NCI-H2107 (cell line): Measurements from ENCODE around the gene ZIC5.
"Not testable (repeated sequence)": the region's sequence is repeated elsewhere in the genome, so short reads cannot be mapped to it uniquely, and the experiment has no call there.

Source experiments
- DNase-seq: peaks from one replicate; lab custom pipeline; 2025; lab: John Stamatoyannopoulos, UW

The ZIC5 gene

DNA sequence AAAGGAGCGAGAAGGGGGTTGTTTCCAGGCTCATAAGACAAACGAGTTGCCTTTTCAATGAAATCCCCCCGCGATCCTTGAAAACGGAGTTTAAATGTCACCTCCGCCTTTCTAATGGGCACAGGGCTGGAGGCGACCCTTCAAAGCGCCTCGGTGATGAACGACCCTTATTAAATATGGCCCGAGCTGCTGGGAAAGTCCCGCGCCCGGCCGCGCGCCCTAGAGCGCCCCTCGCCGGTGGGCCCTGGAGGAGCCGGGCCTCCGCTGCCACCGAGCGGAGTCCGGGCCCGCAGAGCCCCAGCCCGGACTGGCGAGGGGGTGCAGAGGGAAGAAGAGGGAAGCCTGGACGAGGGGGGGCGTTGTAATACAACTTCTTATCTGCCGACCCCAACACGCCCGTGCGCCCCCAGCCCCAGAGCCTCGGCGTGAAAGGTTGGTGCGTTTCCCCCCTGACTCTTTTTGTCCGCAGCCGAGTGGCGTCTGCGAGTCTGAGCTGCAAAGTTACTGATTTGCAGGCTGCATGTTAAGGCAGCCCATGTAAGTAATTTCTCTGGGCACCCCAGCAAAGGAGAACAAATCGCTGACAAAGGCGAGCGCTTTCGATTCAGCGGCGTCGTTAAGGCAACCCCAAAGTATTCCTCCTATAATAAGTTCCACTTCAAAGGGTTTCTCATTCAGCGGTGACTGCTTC lies 11.9 kb downstream of the ZIC5 start:
- no peak for DNase-seq

DNA sequence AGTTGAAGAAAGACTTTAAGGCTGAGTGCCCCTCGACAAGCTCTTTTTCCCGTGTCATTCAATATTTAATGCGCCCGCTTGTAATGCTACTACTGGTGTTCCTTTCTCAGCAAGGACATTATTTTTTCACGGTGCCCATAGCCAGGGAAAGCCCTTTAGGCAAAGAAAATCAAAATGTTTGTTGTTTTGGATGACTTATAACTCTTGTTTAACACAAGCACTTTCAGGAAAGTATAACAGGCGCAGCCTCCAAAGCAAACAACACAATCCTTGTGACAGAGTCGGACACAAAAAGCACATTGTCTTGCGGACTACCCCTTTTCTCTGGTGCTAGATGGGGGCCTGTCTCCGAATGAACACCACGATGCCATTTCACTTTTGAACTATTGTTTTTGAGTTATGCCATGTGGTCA lies 12.4 kb downstream of the ZIC5 start:
- DNase-seq, result no peak

DNA sequence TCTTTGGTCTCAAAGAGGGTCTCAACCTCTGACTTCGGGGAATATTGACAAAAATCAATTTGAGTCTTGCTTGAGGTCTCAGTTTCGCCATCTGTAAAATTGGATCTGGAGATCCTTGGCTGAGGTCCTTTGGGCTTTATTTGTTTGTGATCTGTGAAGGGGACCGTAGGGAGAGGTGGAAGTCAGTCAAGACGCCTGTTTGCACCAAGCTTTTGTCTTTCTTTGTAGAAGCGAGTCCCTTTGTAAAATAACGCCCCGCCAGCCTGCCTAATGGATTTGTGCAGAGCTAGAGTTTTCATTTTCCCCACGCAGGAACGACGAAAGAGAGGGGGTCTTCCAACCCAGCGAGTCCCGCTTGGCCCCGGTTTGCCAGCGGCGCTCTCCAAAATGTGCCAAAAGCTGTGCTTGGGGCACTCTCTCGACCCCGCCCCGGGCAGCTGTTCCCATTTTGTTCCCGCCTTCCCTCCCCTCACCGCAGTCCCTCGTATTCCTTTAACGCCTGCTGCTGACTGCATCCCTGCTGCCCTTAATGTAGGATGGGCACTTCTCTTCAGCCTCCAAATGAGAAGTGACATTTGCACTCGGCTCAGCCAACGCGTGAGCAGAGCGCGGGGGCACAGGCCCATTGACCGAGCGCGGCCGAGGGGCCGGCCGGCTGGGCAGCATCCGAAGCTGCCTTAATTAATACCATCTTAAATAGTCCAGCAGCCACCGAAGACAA lies 13.0 kb downstream of the ZIC5 start:
- no peak for DNase-seq

DNA sequence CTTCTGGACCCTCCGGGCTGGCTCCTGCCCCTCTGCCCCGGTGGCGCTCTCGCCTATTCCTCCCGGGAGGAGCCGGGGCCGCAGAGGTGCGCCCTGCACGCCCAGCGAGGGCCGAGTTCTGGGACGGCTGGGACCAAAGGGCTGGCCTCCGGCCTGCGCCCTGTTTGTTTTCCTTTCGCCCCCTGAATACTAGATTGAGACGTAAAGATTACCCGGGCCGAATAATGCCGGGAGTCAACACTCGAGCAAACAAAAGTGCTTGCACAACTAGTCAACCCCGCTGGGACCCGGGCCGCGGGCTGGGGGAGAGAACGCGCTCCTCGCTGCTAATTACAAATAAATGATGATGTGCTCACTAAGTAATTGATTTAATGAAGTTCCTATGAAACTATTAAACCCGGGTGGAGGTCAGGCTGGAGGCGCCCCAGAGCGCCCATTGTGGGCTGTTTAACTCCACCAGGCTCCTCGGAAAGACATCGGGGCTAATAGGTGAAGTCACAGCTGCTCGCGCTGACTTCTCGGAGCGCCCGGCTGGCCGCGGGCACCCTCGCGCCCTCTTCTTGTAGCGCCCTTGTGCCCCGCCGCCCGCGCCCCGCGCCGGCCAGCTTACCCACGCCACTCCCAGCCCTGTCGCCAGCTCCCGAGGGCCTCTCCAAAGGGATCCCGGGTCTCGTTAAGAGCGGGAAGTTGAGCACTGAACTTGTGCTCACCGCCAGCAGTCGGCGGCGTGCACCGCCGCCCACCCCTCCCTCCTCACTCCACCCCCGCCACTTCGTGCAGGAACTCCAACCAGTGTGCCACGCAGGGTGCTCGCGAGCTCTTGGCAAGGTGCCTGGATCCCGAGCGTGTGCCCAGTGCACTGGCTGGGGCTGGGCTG lies 14.9 kb downstream of the ZIC5 start:
- DNase-seq, result no peak

DNA sequence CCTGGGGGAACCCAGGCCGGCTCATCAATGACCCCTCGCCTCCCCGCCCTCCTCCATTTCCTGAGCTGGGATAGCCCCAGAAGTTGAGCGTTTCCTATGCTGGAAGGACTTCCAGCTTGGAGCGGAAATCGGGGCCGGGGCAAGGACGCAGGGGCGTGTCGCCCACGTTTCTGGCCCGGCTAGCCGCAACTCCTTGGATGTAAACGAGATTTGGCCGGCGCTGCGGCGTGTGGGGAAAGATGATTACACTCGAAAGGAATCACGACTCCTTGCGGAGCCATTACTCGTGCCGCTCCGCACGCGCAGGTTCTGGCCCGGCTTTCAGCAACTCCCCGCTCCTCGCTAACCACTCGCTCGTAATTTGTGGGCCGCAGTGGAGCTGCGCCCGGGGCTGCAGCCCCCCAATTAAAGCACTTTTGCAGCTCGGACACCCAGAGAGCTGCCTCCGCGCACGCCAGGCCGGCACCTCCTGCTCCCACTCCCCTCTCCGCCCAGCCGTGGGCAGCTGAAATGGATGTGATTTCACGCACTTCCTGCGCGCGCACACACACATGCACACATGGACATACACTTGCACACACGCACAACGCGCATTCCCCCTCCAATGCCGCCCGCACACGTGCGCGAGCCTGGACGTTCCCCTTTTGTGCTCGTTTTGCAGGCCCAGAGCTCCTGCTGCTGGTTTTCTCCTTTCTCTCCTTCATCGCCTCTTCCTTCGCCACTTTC lies 15.7 kb downstream of the ZIC5 start:
- no peak for DNase-seq

DNA sequence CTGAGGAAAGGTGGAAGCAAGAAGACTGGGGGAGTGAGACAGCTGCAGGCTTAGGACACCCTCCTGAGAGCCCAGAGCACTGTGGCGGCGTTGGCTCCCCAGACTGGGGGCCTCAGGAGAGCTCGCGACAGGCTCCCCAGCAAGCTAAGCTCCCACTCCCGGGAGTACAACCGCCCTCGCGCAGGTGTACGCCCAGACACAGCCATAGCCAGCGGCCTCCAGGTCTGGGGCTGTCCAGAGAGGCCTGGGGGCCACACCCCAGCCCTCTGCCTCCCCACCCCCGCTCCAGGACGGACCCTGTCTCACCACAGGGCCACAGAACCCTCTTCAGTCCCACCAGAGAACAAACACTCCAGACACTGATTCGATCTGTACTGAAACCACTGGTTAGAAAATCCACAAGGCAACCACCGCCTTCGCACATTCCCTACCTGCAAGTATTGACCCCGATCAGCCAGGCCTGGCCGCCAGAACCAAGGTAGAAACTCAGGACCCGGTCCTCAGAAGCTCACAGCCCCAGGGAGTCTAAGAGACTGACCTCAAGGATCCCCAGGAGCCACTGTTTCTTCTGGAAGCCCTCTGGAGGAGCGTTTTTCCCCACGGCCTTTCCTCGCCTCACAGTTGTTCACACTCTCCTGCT lies 16.3 kb downstream of the ZIC5 start:
- DNase-seq, result no peak

DNA sequence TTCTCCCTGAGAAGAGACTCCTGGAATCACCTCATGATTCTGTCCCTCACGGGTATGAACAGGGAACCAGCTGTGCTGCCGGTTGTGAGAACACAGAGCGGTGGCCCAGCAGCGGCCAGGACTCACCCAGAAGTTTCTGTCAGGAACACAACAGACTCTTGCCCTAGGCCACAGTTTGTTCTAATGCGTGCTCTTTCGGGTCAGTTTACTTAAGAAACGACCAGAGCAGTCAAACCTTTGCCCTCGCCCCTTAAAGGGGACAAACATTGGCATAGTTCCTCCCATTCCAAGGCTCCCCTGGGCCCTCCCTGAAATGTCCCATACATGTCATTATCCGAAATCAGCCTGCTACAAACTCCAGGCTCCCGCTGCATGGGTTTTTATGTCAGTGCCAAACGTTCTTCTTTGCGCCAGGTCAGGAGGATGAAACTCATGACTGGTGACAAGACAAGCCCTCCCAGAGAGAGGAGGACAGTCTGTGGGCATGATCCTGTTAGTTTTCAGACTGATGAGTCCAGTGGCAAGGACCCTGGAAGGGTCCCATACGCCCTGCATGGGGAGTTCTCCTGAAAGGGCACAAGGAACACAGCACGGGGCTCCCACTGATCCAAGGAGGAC lies 18.3 kb downstream of the ZIC5 start:
- no peak for DNase-seq

DNA sequence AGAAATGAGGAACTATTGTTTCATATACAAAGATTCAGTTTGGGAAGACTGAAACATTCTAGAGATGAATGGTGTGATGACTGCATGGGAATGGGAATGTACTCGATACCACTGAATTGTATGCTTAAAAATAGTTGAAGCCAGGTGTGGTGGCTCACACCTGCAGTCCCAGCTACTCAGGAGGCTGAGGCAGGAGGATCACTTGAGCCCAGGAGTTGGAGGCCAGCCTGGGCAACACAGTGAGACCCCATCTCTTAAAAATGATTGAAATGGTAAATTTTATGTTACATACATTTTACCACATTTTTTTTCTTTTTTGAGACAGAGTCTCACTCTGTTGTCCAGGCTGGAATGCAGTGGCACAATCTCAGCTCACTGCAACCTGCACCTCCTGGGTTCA lies 19.9 kb downstream of the ZIC5 start:
- DNase-seq, result not testable (repeated sequence)

DNA sequence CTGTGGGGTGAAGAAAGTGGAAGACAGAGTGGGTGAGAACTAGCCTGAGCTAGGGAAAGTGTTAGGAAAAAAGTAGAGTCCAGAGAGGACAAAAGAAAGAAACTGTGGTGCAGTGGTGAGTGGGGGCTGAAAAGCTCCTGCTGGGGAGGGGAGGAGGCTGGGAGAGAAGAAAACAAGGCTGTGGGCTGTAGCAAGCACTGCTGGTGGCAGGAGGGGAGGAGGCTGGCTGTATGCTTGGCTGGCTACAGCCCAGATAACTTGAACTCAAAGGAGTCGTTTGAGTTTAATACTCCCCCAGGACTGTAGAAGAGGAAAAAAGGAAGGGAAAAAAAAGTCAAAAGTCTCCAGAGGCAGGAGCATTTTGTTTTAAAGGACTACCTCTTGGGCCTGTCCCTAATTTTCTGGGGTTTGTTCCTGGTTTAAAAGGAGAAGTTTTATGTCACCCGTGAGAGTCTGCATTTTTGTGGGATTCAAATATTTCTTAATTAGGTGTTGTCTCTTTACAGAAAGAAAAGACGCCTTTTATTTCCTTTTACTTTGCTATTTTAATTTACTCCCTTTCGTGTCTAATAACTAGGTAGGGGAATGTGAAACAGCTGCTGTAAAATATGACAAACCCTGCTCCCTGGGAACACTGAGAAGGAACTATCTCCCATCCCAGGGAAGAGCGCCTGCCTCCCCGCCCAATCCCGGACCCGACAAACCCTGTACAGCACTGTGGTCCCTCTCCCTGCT lies 21.7 kb downstream of the ZIC5 start:
- DNase-seq, result no peak

DNA sequence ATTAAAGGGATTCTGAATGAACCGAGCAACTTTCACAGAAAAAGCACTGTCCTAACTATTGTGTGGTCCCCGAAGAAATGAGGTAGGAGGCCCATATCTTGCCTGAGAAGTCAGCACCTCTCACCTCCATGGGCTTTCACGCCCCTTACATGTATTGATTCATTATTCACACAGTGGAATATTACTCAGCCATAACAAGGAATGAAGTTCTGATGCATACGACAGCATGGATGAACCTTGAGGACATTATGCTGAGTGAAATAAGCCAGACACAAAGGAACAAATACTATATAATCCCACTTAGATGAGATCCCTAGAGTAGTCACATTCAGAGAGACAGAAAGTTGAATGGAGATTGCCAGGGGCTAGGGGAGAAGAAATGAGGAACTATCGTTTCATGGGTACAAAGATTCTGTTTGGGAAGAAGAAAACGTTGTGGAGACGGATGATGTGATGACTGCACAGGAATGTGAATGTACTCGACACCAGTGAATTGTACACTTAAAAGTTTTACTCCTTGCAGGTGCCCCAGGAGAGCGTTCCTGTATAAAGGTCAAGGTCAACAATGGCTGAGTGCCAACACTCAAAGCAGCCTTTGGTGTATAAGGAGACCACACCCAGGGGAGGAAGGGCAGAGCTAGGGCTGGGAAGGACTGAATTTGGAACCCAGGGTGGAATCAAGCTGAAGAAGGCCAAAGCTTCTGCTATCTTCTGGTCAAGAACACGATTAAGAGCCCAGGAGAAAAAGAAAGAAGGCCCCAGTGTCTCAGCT lies 22.5 kb downstream of the ZIC5 start:
- DNase-seq, result no peak

DNA sequence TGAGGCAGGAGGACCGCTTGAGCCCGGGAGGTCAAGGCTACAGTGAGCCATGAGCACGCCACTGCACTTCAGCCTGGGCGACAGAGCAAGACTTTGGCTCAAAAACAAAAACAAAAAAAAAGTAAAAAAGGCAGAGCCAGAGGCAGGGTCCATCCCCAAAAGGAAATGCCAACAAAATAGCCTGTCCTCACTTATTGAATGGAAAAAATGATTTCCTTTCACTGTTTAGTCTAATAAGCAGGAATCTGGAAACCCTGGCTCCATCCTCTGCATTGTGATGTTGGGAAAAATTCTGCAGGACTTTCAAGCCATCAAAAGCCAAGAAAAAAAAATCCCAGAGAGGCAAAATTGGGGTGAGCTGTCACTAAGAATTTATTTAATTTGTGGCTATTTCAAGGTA lies 23.2 kb downstream of the ZIC5 start:
- no peak for DNase-seq

DNA sequence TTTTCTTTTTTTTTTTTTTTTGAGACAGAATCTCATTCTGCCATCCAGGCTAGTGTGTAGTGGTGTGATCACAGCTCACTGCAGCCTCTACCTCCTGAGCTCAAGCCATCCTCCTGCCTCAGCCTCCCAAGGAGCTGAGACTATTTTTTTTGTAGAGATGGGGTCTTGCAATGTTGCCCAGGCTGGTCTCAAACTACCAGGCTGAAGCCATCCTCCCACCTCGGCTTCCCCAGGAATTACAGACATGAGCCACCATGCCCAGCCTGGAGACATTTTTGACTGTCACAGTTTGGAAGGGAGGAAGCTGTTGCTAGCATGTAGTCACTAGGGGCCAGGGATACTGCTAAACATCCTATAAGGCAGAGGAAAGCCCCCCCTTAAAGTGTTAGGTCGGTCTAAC lies 23.9 kb downstream of the ZIC5 start:
- no peak for DNase-seq

DNA sequence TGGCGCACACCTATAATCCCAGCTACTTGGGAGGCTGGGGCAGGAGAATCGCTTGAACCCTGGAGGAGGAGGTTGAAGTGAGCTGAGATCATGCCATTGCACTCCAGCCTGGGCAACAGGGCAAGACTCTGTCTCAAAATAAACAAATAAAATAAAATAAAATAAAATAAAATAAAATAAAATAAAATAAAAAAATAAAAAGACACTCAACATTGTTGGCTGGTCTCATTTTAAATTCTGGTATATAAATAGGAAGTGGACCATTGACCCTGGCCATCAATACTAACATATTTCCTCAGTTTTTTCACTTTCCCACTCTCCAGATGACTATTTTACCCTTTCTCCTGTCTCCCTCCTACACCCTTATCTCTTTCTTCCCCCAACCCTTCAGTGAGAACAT lies 26.1 kb downstream of the ZIC5 start:
- DNase-seq, result not testable (repeated sequence)

DNA sequence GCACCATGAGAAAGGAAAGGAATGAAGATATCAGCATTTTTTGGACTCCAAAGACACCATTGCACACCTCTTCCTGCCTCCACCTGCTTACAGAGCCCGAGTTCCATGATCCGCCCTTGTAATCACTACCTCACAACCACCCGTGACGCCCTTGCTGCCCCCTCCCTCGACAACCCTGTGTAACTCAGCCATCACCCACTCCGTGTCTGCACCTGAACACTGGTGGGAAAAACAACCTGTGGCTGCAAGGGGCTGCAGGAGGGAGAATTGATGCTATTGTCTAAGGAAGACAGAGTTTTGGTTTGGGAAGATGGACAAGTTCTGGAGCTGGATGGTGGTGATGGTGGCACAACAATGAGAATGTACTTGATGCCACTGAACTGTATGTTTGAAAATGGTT lies 27.0 kb downstream of the ZIC5 start:
- no peak for DNase-seq

DNA sequence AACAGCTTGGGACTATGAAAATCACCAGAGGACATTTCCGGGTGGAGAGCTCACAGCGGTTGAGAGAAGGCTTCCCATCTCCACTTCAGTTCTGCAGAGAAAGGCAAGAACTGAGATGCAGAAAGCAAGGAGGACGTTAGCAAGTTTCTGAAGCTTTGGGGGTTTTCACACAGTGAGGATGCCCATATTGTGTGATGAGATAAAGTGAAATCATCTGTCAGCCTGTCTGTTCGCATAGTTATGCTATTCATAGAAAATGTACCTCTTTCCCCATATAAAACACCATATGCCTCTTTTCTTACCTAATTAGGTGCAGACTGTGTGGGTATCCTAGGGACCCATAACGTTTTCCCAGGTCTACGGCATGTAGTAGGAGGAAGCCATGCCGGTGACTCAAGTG lies 27.5 kb downstream of the ZIC5 start:
- no peak for DNase-seq

DNA sequence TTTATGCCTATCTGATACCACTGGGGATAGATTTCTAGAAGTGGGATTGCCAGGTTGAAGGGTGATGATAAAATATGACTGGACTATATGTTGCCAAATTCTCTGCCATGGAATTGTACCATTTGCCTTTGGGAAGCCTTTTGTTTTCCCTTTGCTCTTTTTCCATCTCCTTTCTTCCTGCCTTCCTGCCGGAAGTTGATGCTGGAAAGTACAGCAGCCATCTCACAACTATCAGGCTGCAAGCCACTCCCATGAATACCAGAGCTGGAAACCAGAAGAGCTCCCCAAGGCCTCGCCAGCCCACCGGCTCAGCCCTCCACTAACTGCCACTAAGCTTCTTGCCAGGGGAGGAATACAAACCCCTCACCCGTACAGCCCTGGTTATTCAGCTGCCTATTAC lies 29.7 kb downstream of the ZIC5 start:
- DNase-seq, result no peak

DNA sequence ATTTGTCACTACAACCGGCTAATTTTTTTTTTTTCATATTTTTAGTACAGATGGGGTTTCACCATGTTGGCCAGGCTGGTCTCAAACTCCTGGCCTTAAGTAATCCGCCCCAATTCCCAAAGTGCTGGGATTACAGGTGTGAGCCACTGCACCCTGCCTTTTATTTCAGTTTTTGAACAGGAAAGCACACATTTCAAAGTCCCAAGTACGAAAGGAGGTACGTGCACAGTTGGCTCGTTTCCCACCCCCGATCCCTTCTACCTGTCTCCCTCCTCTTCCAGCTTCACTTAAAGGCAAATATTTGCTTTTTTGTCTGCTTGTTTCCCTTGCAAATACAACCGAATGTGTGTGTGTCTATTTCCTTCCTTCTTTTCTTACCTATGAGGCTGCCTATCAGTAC lies 30.5 kb downstream of the ZIC5 start:
- no peak for DNase-seq

DNA sequence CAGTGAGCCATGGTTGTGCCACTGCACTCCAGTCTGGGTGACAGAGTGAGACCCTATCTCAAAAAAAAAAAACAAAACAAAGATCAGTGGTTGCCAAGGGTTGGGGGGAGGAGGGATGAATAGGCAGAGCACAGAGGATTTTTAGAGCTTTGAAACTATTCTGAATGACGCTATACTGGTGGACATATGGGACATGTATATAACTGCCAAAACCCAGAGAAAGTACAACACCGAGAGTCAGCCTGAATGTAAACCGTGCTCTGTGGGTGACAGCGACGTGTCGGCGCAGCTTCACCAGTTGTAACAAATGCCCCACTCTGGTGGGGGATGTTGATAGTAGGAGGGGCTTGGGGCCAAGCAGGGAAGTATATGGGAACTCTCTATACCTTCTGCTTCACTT lies 32.9 kb downstream of the ZIC5 start:
- no peak for DNase-seq

DNA sequence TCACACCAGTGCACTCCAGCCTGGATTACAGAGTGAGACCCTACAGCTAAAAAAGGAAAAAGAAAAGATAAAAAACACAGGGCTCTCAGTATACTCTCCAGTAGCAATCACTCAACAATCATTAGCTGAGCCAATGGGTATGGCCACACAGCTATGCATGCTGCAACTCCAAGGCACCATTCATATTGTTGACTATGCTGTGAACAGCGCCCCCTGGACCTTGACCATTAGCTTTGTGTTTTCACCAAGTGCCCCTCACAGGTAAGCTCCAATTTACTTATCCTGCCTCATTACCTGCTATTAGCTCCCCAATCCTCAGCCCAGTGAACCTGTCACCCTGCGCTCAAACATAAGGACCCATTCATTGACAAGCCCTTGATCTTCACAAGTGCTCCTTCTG lies 35.8 kb downstream of the ZIC5 start:
- DNase-seq, result no peak

DNA sequence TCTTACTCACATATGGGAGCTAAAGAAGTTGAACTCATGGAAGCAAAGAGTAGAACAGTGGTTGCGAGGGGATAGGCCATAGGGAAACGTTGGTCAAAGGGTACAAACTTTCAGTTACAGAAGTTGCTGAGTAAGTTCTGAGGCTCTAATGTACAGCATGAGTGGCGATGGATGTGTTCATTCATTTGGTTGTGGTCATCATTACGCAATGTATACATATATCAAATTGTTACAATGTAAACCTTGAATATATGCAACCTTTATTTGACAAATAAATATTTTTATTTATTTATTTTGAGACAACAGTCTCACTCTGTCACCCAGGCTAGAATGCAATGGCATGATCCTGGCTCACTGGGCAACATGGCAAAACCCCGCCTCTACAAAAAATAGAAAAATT lies 38.7 kb downstream of the ZIC5 start:
- no peak for DNase-seq
